GM12873 (cell line): ENCODE measurements around the gene SETD4.

Experiments used
- CTCF ChIP-seq: IDR thresholded peaks from 2 replicates; pipeline ENCODE4 v1.5.1; 2012; ENCODE audit warnings: low read depth, mild to moderate bottlenecking, moderate library complexity, low read length, control low read depth; ENCODE audit not compliant: insufficient read depth; ENCODE audit errors: missing control alignments

SETD4 gene

GRCh38 chr21:36075953-36076352 lies 15.6 kb upstream of the SETD4 start:
- no peak for TF ChIP-seq CTCF

GRCh38 chr21:36075171-36075570 lies 14.8 kb upstream of the SETD4 start:
- TF ChIP-seq CTCF, result no peak

- no peak for TF ChIP-seq CTCF
Observed at GRCh38 chr21:36073181-36073580, 12.9 kb upstream of the SETD4 start.

- TF ChIP-seq CTCF, result no peak
Observed at GRCh38 chr21:36072453-36073162, 12.3 kb upstream of the SETD4 start.

GRCh38 chr21:36070999-36071398 lies 10.7 kb upstream of the SETD4 start:
- no peak for TF ChIP-seq CTCF

- TF ChIP-seq CTCF, result no peak
Observed at GRCh38 chr21:36069713-36070583, 9.6 kb upstream of the SETD4 start, which contains the start of gene CBR1. TSS of gene CBR1 (plus strand) at chr21:36070024. CDS start at chr21:36070116, 92 bp downstream.

GRCh38 chr21:36068748-36069398 lies 8.5 kb upstream of the SETD4 start:
- TF ChIP-seq CTCF, result no peak
